ENCODE data around the gene DYRK1B. TPM values are rescaled to one million over a fixed set of nuclear protein-coding genes. Genes with fewer than 3 reads are reported as not detected.

Gene DYRK1B
- total RNA-seq, 1 donor from 2014 or later, result 31.4 TPM

DNA sequence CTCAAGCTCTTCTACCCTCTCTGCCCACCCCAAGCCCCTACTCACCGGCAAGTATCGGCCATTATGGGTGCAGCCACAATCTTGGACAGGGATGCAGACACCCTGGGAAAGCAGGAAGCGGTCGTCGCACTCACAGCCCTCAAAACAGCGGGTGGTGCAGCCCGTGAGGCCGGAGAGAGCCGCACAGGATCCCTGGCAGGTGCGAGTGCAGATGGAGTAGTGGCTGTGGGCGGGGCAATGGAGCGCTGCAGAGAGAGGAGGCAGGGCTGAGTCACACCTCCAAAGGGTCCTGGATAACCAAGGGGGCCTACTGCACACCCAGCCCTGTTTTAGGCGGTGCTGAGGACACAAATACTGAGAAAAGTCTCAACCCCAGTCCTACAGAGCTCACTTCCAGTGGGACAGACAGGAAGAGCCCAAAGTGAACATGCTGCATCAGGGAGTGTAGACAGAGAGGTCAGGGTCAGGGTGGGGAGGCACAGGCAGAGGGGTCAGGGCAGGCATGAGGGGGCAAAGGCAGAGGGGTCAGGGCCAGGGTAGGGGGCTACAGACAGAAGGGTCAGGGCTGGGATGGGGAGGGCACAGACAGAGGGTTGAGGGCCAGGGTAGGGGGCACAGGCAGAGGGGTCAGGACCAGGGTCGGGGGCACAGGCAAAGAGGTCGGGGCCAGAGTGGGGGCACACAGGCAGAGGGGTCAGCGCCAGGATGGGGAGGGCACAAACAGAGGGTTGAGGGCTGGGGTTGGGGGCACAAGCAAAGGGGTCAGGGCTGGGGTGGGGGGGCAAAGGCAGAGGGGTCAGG is 36.4 kb upstream of the DYRK1B start:
- TF ChIP-seq EZH2 (IDR thresholded peaks at IDR 0.05; ENCODE audit: insufficient read depth, low read length), result no peak
- H3K27me3 Mint-ChIP-seq (ENCODE audit: low read depth, unreplicated experiment), result peaks cover 20% of the 10 kb centered on the region
- Histone ChIP-seq H3K4me2 (ENCODE audit: low read length) (no peak overlapping the region), H2AFZ (ENCODE audit: low read depth, low read length) (no peak overlapping the region), H3K79me2 (ENCODE audit: insufficient read depth, low read length) (no peaks in the 10 kb centered on the region), H3K27ac (ENCODE audit: low read depth, low read length) (no peak overlapping the region), H3K36me3 (ENCODE audit: insufficient read depth, low read length) (no peaks in the 10 kb centered on the region), H3K27me3 (ENCODE audit: insufficient read depth, low read length) (no peaks in the 10 kb centered on the region), H3K9me3 (ENCODE audit: insufficient read depth, low read depth, low read length) (no peaks in the 10 kb centered on the region), H3K4me3 (ENCODE audit: insufficient read depth, low read depth, low read length) (no peak overlapping the region), H3K9ac (ENCODE audit: low read length) (no peak overlapping the region), H3K4me1 (ENCODE audit: insufficient read depth, low read length) (no peaks in the 10 kb centered on the region), H4K20me1 (ENCODE audit: insufficient read depth, low read length) (no peaks in the 10 kb centered on the region)
- no peaks in the 10 kb centered on the region for H3K36me3 Mint-ChIP-seq (ENCODE audit: low read depth, unreplicated experiment)
- no peaks in the 10 kb centered on the region for H3K4me1 Mint-ChIP-seq (ENCODE audit: low read depth, unreplicated experiment)
- DNase-seq (ENCODE audit: low read depth) (no peak), FAIRE-seq (no peak)
- H3K27ac Mint-ChIP-seq (ENCODE audit: unreplicated experiment), result no peak overlapping the region
- no peak overlapping the region for H3K4me3 Mint-ChIP-seq (ENCODE audit: unreplicated experiment)
- H3K9me3 Mint-ChIP-seq (ENCODE audit: unreplicated experiment), result peaks cover 3% of the 10 kb centered on the region

DNA sequence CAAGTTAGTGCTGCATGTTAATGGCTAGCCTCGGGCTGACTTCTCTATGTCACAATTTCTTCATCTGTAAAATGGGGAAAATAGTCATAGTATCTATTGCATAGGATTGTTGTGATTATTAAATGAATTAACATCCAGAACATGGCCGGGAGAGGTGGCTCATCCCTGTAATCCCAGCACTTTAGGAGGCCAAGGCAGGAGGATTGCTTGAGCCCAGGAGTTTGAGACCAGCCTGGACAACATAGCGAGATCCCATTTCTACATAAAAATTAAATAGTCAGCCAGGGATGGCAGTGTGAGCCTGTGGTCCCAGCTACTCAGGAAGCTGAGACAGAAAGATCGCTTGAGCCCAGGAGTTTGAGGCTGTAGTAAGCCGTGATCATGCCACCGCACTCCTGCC is 34.0 kb upstream of the DYRK1B start:
- Mint-ChIP-seq H3K36me3 (ENCODE audit: low read depth, unreplicated experiment) (no peaks in the 10 kb centered on the region), H3K27ac (ENCODE audit: unreplicated experiment) (no peak overlapping the region), H3K27me3 (ENCODE audit: low read depth, unreplicated experiment) (peaks cover 34% of the 10 kb centered on the region), H3K4me1 (ENCODE audit: low read depth, unreplicated experiment) (no peaks in the 10 kb centered on the region), H3K9me3 (ENCODE audit: unreplicated experiment) (peaks cover 3% of the 10 kb centered on the region), H3K4me3 (ENCODE audit: unreplicated experiment) (no peak overlapping the region)
- no peak for DNase-seq (ENCODE audit: low read depth)
- Histone ChIP-seq H3K4me2 (ENCODE audit: low read length) (no peak overlapping the region), H3K9me3 (ENCODE audit: insufficient read depth, low read depth, low read length) (no peaks in the 10 kb centered on the region), H3K27ac (ENCODE audit: low read depth, low read length) (no peak overlapping the region), H3K4me1 (ENCODE audit: insufficient read depth, low read length) (no peaks in the 10 kb centered on the region), H4K20me1 (ENCODE audit: insufficient read depth, low read length) (no peaks in the 10 kb centered on the region), H2AFZ (ENCODE audit: low read depth, low read length) (no peak overlapping the region), H3K36me3 (ENCODE audit: insufficient read depth, low read length) (no peaks in the 10 kb centered on the region), H3K79me2 (ENCODE audit: insufficient read depth, low read length) (no peaks in the 10 kb centered on the region), H3K4me3 (ENCODE audit: insufficient read depth, low read depth, low read length) (no peak overlapping the region), H3K9ac (ENCODE audit: low read length) (no peak overlapping the region), H3K27me3 (ENCODE audit: insufficient read depth, low read length) (no peaks in the 10 kb centered on the region)
- FAIRE-seq, result no peak
- TF ChIP-seq EZH2 (IDR thresholded peaks at IDR 0.05; ENCODE audit: insufficient read depth, low read length), result no peak
- TF ChIP-seq, protein P1, sequence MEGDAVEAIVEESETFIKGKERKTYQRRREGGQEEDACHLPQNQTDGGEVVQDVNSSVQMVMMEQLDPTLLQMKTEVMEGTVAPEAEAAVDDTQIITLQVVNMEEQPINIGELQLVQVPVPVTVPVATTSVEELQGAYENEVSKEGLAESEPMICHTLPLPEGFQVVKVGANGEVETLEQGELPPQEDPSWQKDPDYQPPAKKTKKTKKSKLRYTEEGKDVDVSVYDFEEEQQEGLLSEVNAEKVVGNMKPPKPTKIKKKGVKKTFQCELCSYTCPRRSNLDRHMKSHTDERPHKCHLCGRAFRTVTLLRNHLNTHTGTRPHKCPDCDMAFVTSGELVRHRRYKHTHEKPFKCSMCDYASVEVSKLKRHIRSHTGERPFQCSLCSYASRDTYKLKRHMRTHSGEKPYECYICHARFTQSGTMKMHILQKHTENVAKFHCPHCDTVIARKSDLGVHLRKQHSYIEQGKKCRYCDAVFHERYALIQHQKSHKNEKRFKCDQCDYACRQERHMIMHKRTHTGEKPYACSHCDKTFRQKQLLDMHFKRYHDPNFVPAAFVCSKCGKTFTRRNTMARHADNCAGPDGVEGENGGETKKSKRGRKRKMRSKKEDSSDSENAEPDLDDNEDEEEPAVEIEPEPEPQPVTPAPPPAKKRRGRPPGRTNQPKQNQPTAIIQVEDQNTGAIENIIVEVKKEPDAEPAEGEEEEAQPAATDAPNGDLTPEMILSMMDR (IDR thresholded peaks at IDR 0.05; ENCODE audit: insufficient read depth, low read depth, low read length), result no peak

DNA sequence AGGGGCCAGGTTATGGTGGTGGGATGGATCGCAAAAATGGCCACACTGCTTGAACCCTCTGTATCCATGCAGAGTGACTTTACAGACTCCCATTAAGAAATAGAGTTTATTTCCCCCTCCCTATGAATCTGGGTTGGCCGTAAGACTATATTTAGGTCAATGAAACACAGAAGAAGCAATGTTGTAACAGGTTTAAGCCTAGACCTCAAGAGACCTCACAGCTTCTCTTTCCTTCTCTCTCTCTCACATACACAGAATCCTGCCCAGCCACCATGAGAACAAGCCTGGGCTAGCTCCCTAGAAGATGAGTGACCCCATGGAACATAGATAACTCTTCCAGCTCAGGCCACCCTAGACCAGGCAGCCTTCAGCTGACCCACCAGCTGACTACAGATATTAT is 33.2 kb upstream of the DYRK1B start:
- H3K36me3 ChIP-seq (ENCODE audit: insufficient read depth, low read length), result no peaks in the 10 kb centered on the region
- H3K27ac ChIP-seq (ENCODE audit: low read depth, low read length), result no peak overlapping the region
- no peaks in the 10 kb centered on the region for H3K27me3 ChIP-seq (ENCODE audit: insufficient read depth, low read length)
- no peak for FAIRE-seq
- no peak overlapping the region for H2AFZ ChIP-seq (ENCODE audit: low read depth, low read length)
- TF ChIP-seq, protein P1 (IDR thresholded peaks at IDR 0.05; ENCODE audit: insufficient read depth, low read depth, low read length), result no peak
- TF ChIP-seq EZH2 (IDR thresholded peaks at IDR 0.05; ENCODE audit: insufficient read depth, low read length), result no peak
- no peak for DNase-seq (ENCODE audit: low read depth)
- H3K9ac ChIP-seq (ENCODE audit: low read length), result no peak overlapping the region
- H3K9me3 ChIP-seq (ENCODE audit: insufficient read depth, low read depth, low read length), result no peaks in the 10 kb centered on the region
- no peaks in the 10 kb centered on the region for H3K79me2 ChIP-seq (ENCODE audit: insufficient read depth, low read length)
- H3K4me3 Mint-ChIP-seq (ENCODE audit: unreplicated experiment), result no peak overlapping the region
- no peak overlapping the region for H3K27ac Mint-ChIP-seq (ENCODE audit: unreplicated experiment)
- H3K4me1 Mint-ChIP-seq (ENCODE audit: low read depth, unreplicated experiment), result no peaks in the 10 kb centered on the region
- H3K4me1 ChIP-seq (ENCODE audit: insufficient read depth, low read length), result no peaks in the 10 kb centered on the region
- H3K4me2 ChIP-seq (ENCODE audit: low read length), result no peak overlapping the region
- peaks cover 3% of the 10 kb centered on the region for H3K9me3 Mint-ChIP-seq (ENCODE audit: unreplicated experiment)
- no peaks in the 10 kb centered on the region for H4K20me1 ChIP-seq (ENCODE audit: insufficient read depth, low read length)
- peaks cover 32% of the 10 kb centered on the region for H3K27me3 Mint-ChIP-seq (ENCODE audit: low read depth, unreplicated experiment)
- no peak overlapping the region for H3K4me3 ChIP-seq (ENCODE audit: insufficient read depth, low read depth, low read length)
- no peaks in the 10 kb centered on the region for H3K36me3 Mint-ChIP-seq (ENCODE audit: low read depth, unreplicated experiment)

Measured in astrocyte (in vitro differentiated cells and primary cell).